Adipose tissue (tissue), 3 donors: Measurements from ENCODE around the gene ITGA5. TPM values are rescaled to one million over a fixed set of nuclear protein-coding genes. Genes with fewer than 3 reads are reported as not detected.

Source experiments
- H3K27ac ChIP-seq: one replicate; pipeline ENCODE4 v1.5.1; 2013; ENCODE audit warnings: low read depth, low read length
- WGBS, 3 donors: extraction: QIAGEN DNeasy Blood & Tissue Kit; methylation state at CpG; one replicate each; pipeline ENCODE4 v1.1.7; 2013; 5-methylcytosine and 5-hydroxymethylcytosine counted together
- polyA plus RNA-seq, 3 donors: library from polyadenylated mRNA; stranded (reverse); fragments of 200-250 nt; gene quantifications; one replicate each; pipeline ENCODE4 v1.2.3, GENCODE V29; 2013
- donor health status: healthy with polysubstance abuse.
- donor health status: Bipolar disorder and iron deficiency.
- donor health status: healthy.

ITGA5 gene
- polyA plus RNA-seq, 3 donors: 17.6 to 79.0 (median 61.3) TPM

- H3K27ac ChIP-seq: no peak overlapping the region
- WGBS, 3 donors: 38 to 57% (median 44%) methylated on average over 5 of the region's 5 CpGs
Observed at GRCh38 chr12:54416687-54417603, 2.1 kb downstream of the ITGA5 start.

- no peak overlapping the region for H3K27ac ChIP-seq
- WGBS, 3 donors: 20 to 45% (median 35%) methylated on average over 4 of the region's 4 CpGs
Observed at GRCh38 chr12:54415221-54415929, 3.7 kb downstream of the ITGA5 start.

GRCh38 chr12:54413284-54414190 is 5.5 kb downstream of the ITGA5 start:
- 30 to 75% (median 37%) methylated on average over 9 of the region's 9 CpGs for WGBS, 3 donors
- H3K27ac ChIP-seq: peak overlapping the region; percentile 31

GRCh38 chr12:54412786-54413185 is 6.3 kb downstream of the ITGA5 start:
- WGBS, 3 donors: 41 to 72% (median 51%) methylated on average over 3 of the region's 3 CpGs
- peak overlapping the region; percentile 31 for H3K27ac ChIP-seq

GRCh38 chr12:54412348-54412747 is 6.7 kb downstream of the ITGA5 start:
- H3K27ac ChIP-seq: peak overlapping the region; percentile 30
- 49 to 75% (median 57%) methylated on average over 4 of the region's 4 CpGs for WGBS, 3 donors

- WGBS, 3 donors: 34 to 76% (median 36%) methylated on average over 10 of the region's 10 CpGs
- peak overlapping the region; percentile 30 for H3K27ac ChIP-seq
Observed at GRCh38 chr12:54411391-54412241, 7.5 kb downstream of the ITGA5 start.

GRCh38 chr12:54409267-54409666 is 9.8 kb downstream of the ITGA5 start:
- H3K27ac ChIP-seq: no peak overlapping the region
- 86 to 96% (median 89%) methylated on average over 8 of the region's 8 CpGs for WGBS, 3 donors

- WGBS, 3 donors: 38 to 62% (median 39%) methylated on average over 5 of the region's 5 CpGs
- no peak overlapping the region for H3K27ac ChIP-seq
Observed at GRCh38 chr12:54407183-54407905, 11.7 kb downstream of the ITGA5 start.

- H3K27ac ChIP-seq: no peak overlapping the region
- WGBS, 3 donors: 94 to 97% (median 94%) methylated on average over 7 of the region's 7 CpGs
Observed at GRCh38 chr12:54405573-54405972, 13.5 kb downstream of the ITGA5 start.

- no peak overlapping the region for H3K27ac ChIP-seq
- WGBS, 3 donors: 85 to 92% (median 91%) methylated on average over 10 of the region's 10 CpGs
Observed at GRCh38 chr12:54405106-54405505, 14.0 kb downstream of the ITGA5 start.

GRCh38 chr12:54404061-54405004 is 14.7 kb downstream of the ITGA5 start:
- no peak overlapping the region for H3K27ac ChIP-seq
- WGBS, 3 donors: 62 to 68% (median 64%) methylated on average over 11 of the region's 11 CpGs

- H3K27ac ChIP-seq: no peak overlapping the region
Observed at GRCh38 chr12:54401119-54401518, 17.9 kb downstream of the ITGA5 start.

GRCh38 chr12:54398995-54399793 is 19.9 kb downstream of the ITGA5 start:
- 71 to 76% (median 76%) methylated on average over 8 of the region's 8 CpGs for WGBS, 3 donors
- H3K27ac ChIP-seq: no peak overlapping the region

More at GRCh38 chr12:54401119-54401518, 17.9 kb downstream of the ITGA5 start:
- 96 to 97% (median 97%) methylated on average over 2 of the region's 2 CpGs for WGBS, 3 donors

GRCh38 chr12:54398218-54398617 is 20.8 kb downstream of the ITGA5 start:
- 80 to 89% (median 88%) methylated on average over 2 of the region's 2 CpGs for WGBS, 3 donors
- H3K27ac ChIP-seq: no peak overlapping the region

- 78 to 100% (median 89%) methylated on average over 1 of the region's 1 CpG for WGBS, 3 donors
- no peak overlapping the region for H3K27ac ChIP-seq
Observed at GRCh38 chr12:54397157-54397556, 21.9 kb downstream of the ITGA5 start.
